DOHH2 (cell line): ENCODE measurements around the gene GPX2.
A peak's percentile ranks its signal among the peaks of the same experiment; 100 is the strongest.

Source experiments
- EZH2phosphoT487 ChIP-seq: fragments of 200-600 bp; sonication (generic); IDR thresholded peaks from 2 replicates; pipeline ENCODE4 v1.6.1; 2017; ENCODE audit warnings: borderline replicate concordance, mild to moderate bottlenecking, antibody characterized with exemption, low read length, moderate library complexity, mixed read lengths
- TF ChIP-seq, protein P1 (sequence below): fragments of 200-600 bp; sonication (generic); IDR thresholded peaks from one replicate; pipeline ENCODE4 v1.5.1; 2014; ENCODE audit warnings: antibody characterized with exemption, mild to moderate bottlenecking, low read depth, low read length; ENCODE audit not compliant: poor library complexity, severe bottlenecking

DNA sequence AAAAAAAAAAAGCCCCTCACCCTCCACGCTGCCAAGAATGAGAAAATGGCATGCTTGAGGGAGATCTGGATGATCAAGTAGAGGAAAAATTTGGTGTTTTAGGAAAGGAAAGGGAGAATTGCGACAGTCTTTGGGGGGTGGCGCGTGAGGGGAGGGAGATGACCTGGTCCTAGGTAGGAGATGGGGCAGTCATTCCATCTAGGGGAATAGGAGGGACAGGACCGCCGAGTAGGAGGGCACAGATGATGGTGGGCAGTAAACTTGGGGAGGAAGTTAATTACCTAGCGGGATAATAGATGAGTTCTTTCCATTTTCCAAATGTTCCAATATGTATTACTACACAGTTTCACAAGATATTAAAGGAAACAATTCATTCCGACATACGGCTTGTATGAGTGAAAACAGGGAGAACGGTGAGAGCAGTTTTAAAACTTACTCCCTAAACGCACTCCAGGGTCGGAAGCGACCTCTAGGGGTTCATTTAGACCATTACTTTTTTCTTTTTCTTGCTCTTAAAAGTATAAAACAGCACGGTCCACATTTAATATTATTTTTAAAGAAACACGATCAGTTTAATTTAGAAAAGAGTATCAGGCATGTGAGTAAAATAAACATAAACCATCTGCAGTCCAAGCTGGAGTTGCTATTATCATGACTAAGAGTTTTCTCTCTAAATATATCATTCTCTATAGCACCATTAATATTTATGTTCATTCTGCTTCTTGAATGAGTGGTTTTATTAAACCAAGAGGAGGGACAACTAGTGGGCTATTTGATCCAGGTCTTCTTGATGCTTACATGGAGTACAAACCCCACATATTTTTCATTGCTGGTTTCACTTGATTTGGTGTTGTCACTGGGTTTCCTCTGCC is 41.1 kb upstream of the GPX2 start:
- TF ChIP-seq, protein P1, sequence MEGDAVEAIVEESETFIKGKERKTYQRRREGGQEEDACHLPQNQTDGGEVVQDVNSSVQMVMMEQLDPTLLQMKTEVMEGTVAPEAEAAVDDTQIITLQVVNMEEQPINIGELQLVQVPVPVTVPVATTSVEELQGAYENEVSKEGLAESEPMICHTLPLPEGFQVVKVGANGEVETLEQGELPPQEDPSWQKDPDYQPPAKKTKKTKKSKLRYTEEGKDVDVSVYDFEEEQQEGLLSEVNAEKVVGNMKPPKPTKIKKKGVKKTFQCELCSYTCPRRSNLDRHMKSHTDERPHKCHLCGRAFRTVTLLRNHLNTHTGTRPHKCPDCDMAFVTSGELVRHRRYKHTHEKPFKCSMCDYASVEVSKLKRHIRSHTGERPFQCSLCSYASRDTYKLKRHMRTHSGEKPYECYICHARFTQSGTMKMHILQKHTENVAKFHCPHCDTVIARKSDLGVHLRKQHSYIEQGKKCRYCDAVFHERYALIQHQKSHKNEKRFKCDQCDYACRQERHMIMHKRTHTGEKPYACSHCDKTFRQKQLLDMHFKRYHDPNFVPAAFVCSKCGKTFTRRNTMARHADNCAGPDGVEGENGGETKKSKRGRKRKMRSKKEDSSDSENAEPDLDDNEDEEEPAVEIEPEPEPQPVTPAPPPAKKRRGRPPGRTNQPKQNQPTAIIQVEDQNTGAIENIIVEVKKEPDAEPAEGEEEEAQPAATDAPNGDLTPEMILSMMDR: peak; percentile 66
- TF ChIP-seq EZH2phosphoT487: no peak
